K562 (cell line): ENCODE data around the gene ABCC10. TPM values are rescaled to one million over a fixed set of nuclear protein-coding genes. Genes with fewer than 3 reads are reported as not detected.

Source experiments
- BRCA1 ChIP-seq, 2 experiments: fragments of 450-650 bp in 1 of 2; sonication (generic) in 1 of 2; formaldehyde crosslinking in 1 of 2; IDR thresholded peaks; 2 replicates each; pipeline versions ENCODE4 v1.5.0 to v1.6.1; 2017 to 2020; ENCODE audit warnings: mild to moderate bottlenecking in 1 of 2, missing genetic modification reagents in 1 of 2
- GATAD2A ChIP-seq: fragments of 450-650 bp; IDR thresholded peaks from 2 replicates; pipeline ENCODE4 v1.6.1; 2017
- MXI1 ChIP-seq: IDR thresholded peaks from 2 replicates; pipeline ENCODE4 v1.6.1; 2011; ENCODE audit warnings: low read depth, mild to moderate bottlenecking, improper control_type of control experiment, low read length
- OTX1 ChIP-seq: fragments of 450-650 bp; formaldehyde crosslinking; IDR thresholded peaks from 2 replicates; pipeline ENCODE4 v1.4.0; 2022; ENCODE audit warnings: mild to moderate bottlenecking
- RAD51 ChIP-seq: fragments of 450-650 bp; IDR thresholded peaks from 2 replicates; pipeline ENCODE4 v1.7.1; 2016; ENCODE audit warnings: low read depth, mild to moderate bottlenecking, borderline replicate concordance
- RBM34 ChIP-seq: fragments of 200-400 bp; formaldehyde crosslinking; IDR thresholded peaks from 2 replicates; pipeline ENCODE4 v1.6.1; 2018; ENCODE audit warnings: low read length, borderline replicate concordance; ENCODE audit not compliant: insufficient read depth
- TBP ChIP-seq: optimal IDR thresholded peaks from 2 replicates; pipeline ENCODE3; 2011; ENCODE audit warnings: low read depth, low read length, improper control_type of control experiment
- TRIM25 ChIP-seq: fragments of 450-650 bp; IDR thresholded peaks from 2 replicates; pipeline ENCODE4 v1.7.0; 2016; ENCODE audit warnings: borderline replicate concordance
- ZBTB9 ChIP-seq: fragments of 450-650 bp; formaldehyde crosslinking; IDR thresholded peaks from 2 replicates; pipeline ENCODE4 v1.4.0; 2020; ENCODE audit warnings: mild to moderate bottlenecking, moderate library complexity
- ZNF668 ChIP-seq: fragments of 250-450 bp; sonication (Bioruptor Pico); IDR thresholded peaks from 2 replicates; pipeline ENCODE4 v1.8.0; 2022; ENCODE audit warnings: mild to moderate bottlenecking, inconsistent platforms
- polyA plus RNA-seq, 8 experiments: library from polyadenylated mRNA; depleted of rRNA in 4 of 8; stranded (reverse) in 5 of 8; unstranded in 3 of 8; fragments of >200 nt; fragmentation: Nextera tagmentation in 2 of 8; fragmentation: Illumina TruSeq in 1 of 8; extraction: Ambion mirVana in 2 of 8; extraction: Trizol in 1 of 8; gene quantifications; 2 replicates each; pipeline versions ENCODE4 v1.2.1 to v1.2.3, GENCODE V29; 2011 to 2014; ENCODE audit warnings: inconsistent platforms in 1 of 8, missing spikeins in 1 of 8
- total RNA-seq, 7 experiments: library from RNA; depleted of rRNA in 6 of 7; stranded (reverse); fragments of >200 nt in 6 of 7; fragmentation: Illumina TruSeq in 2 of 7; extraction: Trizol in 2 of 7; gene quantifications; 2 replicates each; pipeline versions ENCODE4 v1.2.1 to v1.2.3, GENCODE V29; 2011 to 2021; ENCODE audit warnings: low replicate concordance in 1 of 7

The ABCC10 gene
- total and polyA plus RNA-seq, 9 of the 15 experiments (the other 6 are each of a cell fraction or from before 2014, with no cell fraction given), result 2.4 to 29.1 (median 13.7) TPM

GRCh38 chr6:43451939-43452338, 24.6 kb downstream of the ABCC10 start (continued):
- TF ChIP-seq ZBTB9 (CRISPR knock-in tag) (no peak), RBM34 (no peak), ZNF668 (CRISPR knock-in tag) (no peak), TBP (no peak), TRIM25 (no peak), MXI1 (no peak), GATAD2A (no peak), RAD51 (no peak), OTX1 (CRISPR knock-in tag) (no peak), BRCA1 (IDR thresholded peaks at IDR 0.05) (no peak), BRCA1 (CRISPR knock-in tag; IDR thresholded peaks at IDR 0.05) (no peak)
- TF ChIP-seq, all 486 proteins: peak for 0
